Measurements from ENCODE around the gene SELENOK. TPM values are rescaled to one million over a fixed set of nuclear protein-coding genes. Genes with fewer than 3 reads are reported as not detected.

SELENOK gene
- 32.6 to 34.2 TPM (median 33.4 TPM) in 3 replicates for total RNA-seq

DNA sequence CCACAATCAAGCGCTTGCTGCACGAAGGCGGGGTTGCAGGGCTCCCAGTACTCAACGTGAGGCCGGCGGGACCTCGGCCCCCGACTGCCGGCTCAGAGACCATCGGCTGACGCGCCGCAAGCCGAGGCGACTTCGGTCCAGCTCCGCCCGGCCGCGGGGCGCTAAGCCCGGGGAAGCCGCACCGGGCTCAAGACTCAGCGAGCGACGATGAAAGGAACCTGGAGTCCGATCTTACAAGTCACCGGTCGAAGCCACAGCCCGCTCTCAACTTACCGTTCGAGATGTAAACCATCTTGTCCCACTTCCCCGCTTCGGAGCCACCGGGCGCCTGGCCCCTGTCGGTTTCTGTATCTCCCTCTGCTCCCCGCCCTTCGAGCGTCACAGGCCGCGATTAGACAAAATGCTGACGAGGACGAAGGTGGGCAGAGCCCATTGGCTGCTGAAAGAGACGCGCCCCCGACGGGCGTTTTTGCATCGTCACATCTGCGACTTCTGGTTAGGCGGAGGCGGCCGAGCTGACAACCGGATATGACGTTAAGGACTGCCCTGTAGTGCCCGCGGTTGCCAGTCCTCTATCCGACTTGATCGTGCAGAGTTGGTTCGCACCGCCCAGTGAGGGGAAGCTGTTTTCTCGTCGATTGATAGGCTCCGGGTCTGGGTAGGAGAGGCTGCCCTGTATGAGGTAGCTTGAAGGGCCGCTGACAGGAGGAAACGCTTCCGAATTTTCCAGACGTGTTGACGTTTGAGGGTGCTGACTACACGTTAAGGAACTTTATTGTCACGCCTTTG lies at the start of gene SELENOK:
Gene SELENOK, minus strand, starts transcription at position 363 of the 789 bp plus-strand sequence.
- peak within 1 kb of the TSS; percentile 98 for H3K4me3 Mint-ChIP-seq
- H3K36me3 Mint-ChIP-seq, result peaks cover 5% of the 10 kb centered on the region
- peaks cover 29% of the 10 kb centered on the region for H3K27me3 Mint-ChIP-seq (ENCODE audit: low read depth)
- peak within 1 kb of the TSS; percentile 100 for H3K27ac Mint-ChIP-seq
- DNase-seq (ENCODE audit: low spot score in 2 of 2, unreplicated experiment in 2 of 2), result peak; percentile 93
- TF ChIP-seq, protein P1, sequence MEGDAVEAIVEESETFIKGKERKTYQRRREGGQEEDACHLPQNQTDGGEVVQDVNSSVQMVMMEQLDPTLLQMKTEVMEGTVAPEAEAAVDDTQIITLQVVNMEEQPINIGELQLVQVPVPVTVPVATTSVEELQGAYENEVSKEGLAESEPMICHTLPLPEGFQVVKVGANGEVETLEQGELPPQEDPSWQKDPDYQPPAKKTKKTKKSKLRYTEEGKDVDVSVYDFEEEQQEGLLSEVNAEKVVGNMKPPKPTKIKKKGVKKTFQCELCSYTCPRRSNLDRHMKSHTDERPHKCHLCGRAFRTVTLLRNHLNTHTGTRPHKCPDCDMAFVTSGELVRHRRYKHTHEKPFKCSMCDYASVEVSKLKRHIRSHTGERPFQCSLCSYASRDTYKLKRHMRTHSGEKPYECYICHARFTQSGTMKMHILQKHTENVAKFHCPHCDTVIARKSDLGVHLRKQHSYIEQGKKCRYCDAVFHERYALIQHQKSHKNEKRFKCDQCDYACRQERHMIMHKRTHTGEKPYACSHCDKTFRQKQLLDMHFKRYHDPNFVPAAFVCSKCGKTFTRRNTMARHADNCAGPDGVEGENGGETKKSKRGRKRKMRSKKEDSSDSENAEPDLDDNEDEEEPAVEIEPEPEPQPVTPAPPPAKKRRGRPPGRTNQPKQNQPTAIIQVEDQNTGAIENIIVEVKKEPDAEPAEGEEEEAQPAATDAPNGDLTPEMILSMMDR (IDR thresholded peaks at IDR 0.05; ENCODE audit: unreplicated experiment), result no peak
- H3K4me1 Mint-ChIP-seq, result peaks cover 30% of the 10 kb centered on the region
- no peaks in the 10 kb centered on the region for H3K9me3 Mint-ChIP-seq

DNA sequence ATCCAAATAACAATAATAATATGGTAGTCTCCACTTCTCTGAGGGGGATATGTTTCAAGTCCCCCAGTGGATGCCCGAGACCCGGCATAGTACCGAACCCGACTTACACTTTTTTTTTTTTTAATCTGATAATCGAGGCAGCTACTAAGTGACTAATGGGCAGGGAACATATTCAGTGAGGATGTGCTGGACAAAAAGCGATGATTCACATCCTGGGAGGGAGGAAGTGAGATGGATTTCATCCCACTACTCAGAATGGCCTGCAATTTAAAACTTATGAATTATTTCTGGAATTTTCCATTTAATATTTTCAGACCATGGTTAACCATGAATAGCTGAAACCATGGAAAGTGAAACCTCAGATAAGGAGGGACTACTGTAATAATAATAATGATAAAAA lies 49.5 kb upstream of the SELENOK start:
- Mint-ChIP-seq H3K27ac (no peak overlapping the region), H3K4me1 (no peaks in the 10 kb centered on the region), H3K9me3 (peaks cover 8% of the 10 kb centered on the region), H3K27me3 (ENCODE audit: low read depth) (peaks cover 66% of the 10 kb centered on the region), H3K4me3 (no peak overlapping the region), H3K36me3 (peaks cover 7% of the 10 kb centered on the region)
- no peak for DNase-seq (ENCODE audit: low spot score in 2 of 2, unreplicated experiment in 2 of 2)
- TF ChIP-seq, protein P1 (IDR thresholded peaks at IDR 0.05; ENCODE audit: unreplicated experiment), result no peak

DNA sequence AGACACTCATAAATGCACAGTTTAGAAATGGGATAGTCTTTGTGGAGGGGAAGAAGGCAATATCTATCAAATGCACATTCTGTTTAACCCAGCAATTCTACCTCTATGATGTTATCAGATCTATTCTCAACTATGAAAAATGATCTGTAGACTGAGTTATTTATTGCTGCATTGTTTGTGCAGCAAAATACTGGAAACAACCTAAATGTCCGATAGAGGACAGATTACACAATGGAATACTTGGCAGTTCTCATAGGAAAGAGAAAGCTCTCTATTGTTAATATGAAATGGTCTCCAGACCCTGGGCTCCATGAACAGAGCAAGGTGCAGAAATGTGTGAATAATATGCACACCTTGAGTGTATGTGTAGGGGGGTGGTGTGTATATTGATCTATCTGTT lies 49.0 kb upstream of the SELENOK start:
- H3K9me3 Mint-ChIP-seq, result peaks cover 4% of the 10 kb centered on the region
- TF ChIP-seq, protein P1 (IDR thresholded peaks at IDR 0.05; ENCODE audit: unreplicated experiment), result no peak
- no peaks in the 10 kb centered on the region for H3K4me1 Mint-ChIP-seq
- no peak for DNase-seq (ENCODE audit: low spot score in 2 of 2, unreplicated experiment in 2 of 2)
- no peak overlapping the region for H3K4me3 Mint-ChIP-seq
- peaks cover 62% of the 10 kb centered on the region for H3K27me3 Mint-ChIP-seq (ENCODE audit: low read depth)
- H3K36me3 Mint-ChIP-seq, result peaks cover 3% of the 10 kb centered on the region
- H3K27ac Mint-ChIP-seq, result no peak overlapping the region

DNA sequence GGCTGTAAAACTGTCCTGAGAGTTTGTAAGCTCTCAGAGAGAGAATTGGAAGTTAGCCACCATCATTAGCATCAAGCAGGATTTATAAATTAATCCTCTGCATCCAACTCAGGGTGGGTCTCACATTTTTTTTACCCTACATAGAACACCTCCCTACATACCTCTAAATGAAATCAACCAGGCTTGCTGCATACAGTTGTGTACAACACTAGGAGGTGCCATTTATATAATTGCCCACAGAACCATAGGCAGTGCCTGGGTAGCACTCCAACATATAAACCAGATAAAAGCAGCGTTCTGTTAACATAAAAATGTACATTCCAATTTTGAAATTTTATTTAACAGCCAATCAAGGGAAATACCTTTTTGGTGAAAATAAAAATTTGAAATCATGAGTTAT lies 48.2 kb upstream of the SELENOK start:
- Mint-ChIP-seq H3K4me1 (no peaks in the 10 kb centered on the region), H3K9me3 (peaks cover 6% of the 10 kb centered on the region), H3K36me3 (no peaks in the 10 kb centered on the region), H3K27ac (no peak overlapping the region), H3K4me3 (no peak overlapping the region), H3K27me3 (ENCODE audit: low read depth) (peaks cover 59% of the 10 kb centered on the region)
- DNase-seq (ENCODE audit: low spot score in 2 of 2, unreplicated experiment in 2 of 2), result no peak
- TF ChIP-seq, protein P1 (IDR thresholded peaks at IDR 0.05; ENCODE audit: unreplicated experiment), result no peak

DNA sequence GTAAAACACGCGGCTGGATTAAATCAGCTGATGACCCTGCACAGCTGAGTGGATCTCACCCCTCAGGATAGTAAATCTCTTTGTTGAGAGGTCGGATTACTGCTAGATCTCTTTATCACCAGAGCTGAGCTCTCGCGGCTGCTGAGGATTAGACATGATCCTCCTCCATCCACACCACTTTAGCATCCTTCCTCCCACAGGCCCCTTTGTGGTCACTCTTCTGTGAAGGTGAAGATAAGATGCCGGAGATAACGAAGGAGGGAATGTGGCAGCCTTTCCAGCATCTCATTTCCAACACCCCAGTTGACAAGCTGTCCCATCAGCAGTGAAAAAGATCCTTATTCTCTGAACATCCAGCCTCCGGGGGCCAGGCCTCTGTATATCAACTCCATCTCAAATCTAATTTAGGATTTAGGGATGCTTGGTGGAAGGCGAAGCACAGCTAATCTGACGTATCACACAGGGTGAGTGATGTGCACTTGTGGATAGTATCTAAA lies 47.5 kb upstream of the SELENOK start:
- no peak for DNase-seq (ENCODE audit: low spot score in 2 of 2, unreplicated experiment in 2 of 2)
- H3K9me3 Mint-ChIP-seq, result peaks cover 6% of the 10 kb centered on the region
- TF ChIP-seq, protein P1 (IDR thresholded peaks at IDR 0.05; ENCODE audit: unreplicated experiment), result no peak
- no peaks in the 10 kb centered on the region for H3K4me1 Mint-ChIP-seq
- H3K27ac Mint-ChIP-seq, result no peak overlapping the region
- no peaks in the 10 kb centered on the region for H3K36me3 Mint-ChIP-seq
- no peak overlapping the region for H3K4me3 Mint-ChIP-seq
- H3K27me3 Mint-ChIP-seq (ENCODE audit: low read depth), result peaks cover 58% of the 10 kb centered on the region
